ENCODE measurements around the gene CCDC124.

Gene CCDC124

DNA sequence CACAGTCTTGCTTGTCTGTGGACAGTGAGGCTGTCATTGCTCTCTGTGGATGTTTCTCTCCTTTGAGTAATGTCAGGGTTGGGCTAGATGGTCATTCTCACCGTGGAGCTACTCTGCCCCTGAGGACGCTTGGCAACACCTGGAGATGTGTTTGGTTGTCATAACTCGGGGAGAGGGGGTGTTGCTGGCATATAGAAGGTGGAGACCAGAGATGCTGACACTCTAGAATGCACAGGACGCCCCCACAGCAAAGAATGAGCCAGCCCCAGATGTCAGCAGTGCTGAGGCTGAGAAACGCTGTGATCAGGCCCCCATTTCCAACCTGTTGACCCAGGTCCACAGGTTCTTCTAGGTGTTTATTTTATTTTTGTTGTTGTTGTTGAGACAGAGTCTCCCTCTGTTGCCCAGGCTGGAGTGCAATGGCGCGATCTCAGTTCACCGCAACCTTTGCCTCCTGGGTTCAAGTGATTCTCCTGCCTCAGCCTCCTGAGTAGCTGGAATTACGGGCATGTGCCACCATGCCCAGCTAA is 4.6 kb downstream of the CCDC124 start:
- no peak for DNase-seq

DNA sequence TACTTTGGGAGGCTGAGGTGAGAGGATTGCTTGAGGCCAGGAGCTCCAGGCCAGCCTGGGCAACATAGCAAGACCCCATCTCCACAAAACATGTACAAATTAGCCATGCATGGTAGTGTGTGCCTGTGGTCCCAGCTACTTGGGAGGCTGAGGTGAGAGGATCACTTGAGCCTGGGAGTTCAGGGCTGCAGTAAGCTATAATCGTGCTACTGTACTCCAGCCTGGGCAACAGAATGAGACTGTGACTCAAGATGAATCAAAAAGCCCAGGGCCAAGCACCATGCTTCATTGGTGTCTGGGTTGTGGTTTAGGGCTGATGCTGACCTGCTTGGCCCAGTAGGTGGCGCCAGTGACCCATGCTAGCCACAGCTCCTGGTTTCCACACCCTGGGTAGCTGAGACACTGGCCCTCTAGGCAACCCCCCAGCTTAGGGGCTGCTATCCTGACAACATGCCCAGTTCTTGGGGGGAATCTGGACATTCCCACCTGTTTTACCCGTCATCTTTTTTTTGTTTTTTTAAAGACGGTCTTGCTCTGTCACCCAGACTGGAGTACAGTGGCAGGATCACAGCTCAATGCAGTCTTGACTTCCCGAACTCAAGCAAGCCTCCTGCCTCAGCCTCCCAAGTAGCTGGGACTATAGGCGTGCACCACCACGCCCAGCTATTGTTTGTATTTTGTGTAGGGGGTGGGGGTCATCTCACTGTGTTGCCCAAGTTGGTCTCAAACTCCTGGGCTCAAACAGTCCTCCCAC is 5.5 kb downstream of the CCDC124 start:
- DNase-seq, result peak; percentile 52

DNA sequence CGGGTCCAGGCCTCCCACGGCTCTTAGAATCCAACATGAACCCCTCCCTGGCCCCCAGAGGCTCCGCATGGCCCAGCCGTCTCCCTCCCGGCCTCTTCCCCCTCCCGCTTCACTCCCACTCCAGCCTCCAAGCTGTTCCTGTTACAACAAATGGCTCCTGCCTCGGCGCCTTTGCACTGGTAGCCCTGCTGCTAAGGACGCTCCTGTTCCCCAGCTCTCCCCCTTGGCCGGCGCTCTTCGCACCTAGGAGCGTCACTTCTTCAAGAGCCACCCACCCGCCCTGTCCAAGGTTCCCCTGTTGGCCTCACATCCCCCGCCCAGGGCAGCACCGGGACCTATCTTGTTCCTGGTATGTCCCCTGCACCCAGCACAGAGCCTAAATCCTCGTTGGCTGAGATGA is 9.4 kb downstream of the CCDC124 start:
- no peak for DNase-seq

DNA sequence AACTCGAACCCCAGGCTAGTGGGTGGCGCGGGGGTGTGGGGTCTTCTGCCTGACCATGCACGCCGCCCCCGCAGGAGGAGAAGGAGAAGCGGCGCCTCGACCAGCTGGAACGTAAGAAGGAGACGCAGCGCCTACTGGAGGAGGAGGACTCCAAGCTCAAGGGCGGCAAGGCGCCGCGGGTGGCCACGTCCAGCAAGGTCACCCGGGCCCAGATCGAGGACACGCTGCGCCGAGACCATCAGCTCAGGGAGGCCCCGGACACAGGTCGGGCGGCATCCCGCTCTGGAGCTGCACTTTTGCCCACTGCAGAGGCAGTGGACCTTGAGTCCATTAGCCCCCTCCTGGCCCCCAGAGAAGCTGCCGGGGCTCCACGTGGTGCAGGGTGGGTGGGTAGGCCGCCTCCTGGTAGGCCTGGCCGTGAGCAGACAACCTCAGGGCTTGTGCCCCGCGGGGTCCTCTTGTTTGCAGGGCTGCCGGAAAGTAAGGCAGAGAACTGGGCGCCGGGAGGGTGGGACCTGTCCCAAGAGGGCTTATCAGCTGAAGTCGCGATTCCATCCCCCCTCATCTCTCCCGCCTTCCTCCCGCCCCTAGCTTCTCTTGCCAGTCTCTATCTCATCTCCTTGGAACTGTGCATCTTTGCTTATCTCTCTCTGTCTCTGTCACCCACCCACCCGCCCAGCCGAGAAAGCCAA is 9.9 kb downstream of the CCDC124 start:
- DNase-seq, result no peak

DNA sequence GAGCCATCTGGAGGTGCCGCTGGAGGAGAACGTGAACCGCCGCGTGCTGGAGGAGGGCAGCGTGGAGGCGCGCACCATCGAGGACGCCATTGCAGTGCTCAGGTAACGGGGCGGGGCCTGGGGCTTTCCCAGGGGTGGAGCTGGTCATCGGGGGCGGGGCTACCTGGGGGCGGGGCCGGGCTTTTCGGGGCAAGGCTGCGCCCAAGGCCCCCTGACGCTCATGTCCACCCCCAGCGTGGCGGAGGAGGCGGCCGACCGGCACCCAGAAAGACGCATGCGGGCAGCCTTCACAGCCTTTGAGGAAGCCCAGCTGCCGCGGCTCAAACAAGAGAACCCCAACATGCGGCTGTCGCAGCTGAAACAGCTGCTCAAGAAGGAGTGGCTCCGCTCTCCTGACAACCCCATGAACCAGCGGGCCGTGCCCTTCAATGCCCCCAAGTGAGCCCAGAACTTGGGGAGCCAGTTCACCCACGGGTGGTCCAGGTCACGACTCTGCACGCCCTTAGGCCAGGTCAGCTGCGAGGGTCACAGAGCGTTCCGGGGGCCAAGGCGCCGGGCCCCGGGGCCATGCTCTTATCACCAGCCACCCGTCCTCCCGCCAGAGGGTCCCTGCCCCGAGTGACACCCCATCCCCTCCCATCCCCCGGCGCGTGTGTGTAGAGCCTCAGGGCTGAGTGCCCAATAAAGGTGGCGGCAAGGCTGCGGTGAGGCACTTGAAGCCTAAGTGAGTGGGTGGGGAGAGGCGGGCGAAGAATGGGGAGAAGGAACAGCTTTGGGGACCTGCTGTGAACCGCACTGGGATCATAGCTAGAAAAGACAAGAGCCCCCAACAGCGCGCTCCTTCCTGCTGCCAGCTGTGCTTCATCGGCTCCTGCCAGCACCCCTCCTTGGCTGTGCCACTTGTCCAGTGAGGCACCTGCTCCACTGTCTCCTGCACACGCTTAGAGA is 10.7 kb downstream of the CCDC124 start:
- DNase-seq, result no peak

DNA sequence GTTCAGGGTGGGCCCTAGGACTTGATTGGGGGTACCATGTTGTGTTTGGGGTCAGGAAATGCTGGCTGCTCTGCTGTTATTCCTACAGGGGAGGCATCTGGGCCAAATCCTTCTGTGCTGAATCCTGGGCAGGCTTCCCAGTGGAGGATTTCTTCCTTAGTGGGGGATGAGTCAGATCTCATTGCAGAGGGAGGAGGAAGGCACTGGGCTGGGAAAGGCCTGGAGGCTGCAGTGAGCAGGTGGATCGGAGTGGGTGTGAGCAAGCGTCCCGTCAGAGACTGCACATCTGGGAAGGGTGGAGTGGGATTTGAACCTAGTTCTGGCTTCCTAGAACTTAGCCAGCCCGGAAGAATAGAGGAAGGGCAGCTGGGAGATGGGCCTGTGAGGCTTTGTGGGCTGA is 11.5 kb downstream of the CCDC124 start:
- no peak for DNase-seq

DNA sequence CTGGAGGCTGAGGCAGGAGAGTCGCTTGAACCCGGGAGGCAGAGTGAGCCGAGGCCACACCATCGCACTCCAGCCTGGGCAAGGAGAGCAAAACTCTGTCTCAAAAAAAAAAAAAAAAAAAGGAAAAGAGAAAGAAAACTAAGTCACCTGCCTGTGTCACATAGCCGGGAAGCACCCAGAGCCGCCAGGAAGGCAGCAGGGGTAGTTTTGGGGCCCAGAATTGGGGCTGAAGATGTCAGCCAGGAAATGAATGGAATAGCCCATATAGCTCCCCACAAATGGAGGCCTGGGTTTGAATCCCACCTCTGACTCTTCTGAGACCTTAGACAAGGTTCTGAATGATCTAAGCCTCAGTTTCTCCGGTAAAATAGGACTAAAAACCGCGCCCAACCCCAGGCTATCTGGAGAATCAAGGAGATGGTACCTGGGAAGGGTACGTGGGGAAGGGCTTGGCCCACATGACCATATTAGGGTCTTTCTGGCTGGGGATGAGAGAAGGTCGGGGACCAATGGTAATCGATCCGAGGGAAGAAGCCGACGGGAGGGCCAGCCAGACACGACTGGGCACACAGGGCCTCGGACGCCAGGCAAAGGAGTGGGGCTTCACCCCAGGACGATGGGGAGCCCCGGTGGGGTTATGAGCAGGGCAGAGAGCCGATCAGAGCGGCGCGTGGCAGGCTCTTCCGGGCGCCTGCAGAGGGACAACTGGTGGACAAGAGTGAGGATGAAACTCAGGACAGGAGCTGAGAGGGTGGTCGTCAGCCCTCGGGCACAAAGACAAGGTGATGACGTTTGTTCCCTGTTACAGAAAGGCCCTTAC is 14.4 kb downstream of the CCDC124 start:
- no peak for DNase-seq

DNA sequence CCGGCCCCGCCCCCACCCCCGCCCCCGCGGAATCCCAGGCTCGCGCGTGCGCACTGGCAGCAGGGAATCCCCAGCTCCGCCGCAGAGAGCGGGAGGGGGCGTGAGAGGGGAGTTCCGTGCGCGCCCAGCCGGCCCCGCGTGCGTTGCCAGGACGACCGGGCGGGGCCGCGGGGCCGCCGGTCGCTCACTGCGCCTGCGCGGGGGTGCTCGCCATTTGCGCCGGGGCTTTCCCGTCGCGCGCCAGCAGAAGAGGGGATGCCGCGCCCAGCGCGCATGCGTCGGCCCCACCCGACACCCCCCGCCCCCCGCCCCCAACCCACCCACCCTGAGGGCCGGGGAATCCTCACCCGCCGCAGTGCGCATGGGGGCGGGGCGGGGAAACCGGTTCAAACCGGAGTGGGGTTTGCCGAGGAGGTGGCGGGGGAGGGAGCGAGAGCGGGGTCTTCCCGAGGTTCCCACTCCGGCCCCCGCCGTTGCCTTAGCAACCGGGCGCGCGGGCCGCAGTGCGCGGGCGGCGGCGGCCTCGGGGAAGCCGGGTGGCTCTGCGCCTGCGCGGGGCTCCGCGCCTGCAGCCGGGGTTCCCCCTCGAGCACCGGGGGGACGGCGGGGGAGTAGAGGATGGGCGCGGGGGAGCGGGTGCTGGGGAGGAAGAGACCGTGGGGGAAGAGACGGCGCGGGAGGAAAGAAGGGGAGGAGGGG is 15.1 kb downstream of the CCDC124 start:
- peak; percentile 99 for DNase-seq

DNA sequence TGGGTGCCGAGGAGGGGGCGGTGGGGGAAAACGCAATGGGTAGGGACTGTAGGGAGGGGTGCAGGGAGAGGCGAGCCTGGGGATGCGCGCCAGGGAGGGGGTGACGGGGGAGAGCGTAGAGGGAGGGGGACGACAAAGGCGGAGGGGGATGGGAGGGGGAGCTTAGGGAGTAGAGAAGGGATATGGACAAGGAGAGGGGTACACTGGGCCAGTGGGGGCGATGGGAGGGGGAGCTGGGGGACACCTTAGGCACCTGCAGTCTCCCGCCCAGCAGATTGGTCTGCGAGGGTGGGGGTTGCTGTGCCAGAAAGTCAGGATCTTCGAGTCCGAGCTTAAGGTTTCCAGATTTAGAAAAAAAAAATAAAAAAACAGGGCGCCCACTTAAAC is 15.7 kb downstream of the CCDC124 start:
- DNase-seq, result no peak

DNA sequence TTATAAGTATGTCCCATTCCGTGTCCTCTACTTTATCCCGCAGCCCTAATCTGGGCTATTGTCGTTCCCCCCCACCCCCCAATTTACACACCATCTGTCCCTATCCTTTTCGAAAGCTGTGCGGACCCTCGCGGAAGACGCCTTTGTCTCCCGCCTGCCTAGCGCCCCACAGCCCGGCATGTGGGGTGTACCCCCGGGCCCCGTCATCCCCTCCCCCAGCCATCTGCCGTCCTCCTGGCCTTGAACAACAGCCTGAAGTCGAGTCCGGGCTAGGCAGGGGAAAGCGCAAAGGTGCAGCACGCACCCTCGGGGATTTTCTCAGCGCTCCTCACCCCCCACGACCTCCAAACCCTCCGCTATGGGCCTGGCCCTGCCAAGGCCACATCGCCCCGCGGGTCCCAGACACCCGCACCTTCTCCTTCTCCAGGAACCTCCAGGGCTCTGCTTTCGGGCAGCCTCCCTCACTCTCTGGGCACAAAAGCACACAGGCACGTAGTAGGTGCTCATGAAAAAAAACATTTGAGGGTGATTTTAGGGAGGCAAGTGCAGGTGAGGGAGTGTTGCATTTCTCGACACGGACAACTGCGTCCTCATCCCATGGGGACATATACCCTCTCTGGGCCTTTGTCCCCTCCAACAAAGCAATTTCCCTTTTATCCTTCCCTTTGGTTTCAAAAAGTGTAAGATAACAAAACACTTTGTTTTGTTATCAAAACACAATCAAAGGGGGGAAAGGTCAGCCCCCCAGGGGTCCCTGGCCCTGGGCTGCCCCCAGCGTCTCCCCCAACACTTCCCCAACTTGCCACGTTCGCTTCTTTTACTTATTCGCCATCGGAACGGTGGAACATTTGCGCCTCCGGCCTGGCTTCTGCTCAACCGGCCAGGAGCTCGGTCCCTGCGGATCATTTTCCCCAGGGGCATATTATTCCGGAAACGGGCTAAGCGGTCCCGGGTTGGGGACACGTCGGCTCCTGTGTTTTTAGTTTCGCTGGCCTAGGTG is 16.4 kb downstream of the CCDC124 start:
- DNase-seq, result peak; percentile 68

DNA sequence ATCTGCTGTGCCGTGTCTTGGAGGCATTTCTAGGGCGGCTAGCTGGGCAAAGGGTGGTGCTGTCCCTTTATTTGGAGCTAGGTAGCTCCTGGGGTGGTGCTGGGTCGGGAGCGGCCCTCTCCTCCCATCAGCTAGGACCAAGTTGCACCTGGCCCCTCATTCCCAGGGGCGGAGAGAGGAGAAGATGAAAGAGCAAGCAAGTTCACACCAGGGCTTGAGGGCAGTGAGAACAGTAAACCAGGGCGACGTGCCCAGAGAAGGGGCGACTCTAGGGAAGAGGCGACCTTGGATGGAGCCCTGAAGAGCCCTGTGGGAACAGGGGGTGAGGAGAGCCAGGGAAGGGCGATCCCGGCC is 17.1 kb downstream of the CCDC124 start:
- peak; percentile 72 for DNase-seq

DNA sequence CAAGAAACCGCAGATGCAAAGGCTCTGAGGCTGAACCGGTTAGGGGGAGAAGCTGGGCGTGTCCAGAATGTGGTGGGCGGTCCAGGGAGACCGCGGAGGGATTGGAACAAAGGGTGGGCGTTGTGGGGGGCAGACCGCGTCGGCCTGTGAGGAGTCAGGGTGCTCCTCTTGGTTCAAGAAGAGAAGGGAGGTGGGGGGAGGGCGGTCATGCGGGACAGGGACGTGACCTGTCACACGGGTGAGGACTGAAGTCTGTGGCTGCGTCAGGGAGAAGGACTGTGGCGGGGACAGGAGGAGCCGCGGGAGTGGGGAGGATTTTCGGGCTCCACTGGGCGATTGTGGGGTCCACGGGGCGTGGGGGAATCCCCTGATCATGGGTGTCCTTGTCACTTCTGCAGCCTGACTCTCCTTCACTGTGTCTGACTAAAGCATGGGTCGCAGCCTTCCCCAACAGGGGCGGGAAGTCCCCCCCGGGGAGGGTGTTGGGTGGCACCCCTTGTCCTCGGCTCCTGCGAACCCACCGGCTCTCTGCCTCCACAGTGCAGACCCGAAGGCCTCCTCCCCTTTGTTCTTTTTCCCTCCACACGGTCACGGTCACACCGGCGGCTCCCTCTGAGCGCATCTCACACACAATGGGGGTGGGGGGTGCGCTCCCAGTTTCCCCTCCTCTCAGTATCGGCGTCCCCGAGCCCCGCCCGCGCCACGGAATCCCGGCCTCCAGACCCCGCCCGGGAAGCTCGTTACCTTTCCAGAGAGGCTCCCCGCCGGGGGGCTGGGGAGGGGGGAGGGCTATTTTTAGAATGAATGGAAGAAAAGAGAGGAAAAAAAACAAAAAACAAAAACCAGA is 17.7 kb downstream of the CCDC124 start:
- peak; percentile 75 for DNase-seq

DNA sequence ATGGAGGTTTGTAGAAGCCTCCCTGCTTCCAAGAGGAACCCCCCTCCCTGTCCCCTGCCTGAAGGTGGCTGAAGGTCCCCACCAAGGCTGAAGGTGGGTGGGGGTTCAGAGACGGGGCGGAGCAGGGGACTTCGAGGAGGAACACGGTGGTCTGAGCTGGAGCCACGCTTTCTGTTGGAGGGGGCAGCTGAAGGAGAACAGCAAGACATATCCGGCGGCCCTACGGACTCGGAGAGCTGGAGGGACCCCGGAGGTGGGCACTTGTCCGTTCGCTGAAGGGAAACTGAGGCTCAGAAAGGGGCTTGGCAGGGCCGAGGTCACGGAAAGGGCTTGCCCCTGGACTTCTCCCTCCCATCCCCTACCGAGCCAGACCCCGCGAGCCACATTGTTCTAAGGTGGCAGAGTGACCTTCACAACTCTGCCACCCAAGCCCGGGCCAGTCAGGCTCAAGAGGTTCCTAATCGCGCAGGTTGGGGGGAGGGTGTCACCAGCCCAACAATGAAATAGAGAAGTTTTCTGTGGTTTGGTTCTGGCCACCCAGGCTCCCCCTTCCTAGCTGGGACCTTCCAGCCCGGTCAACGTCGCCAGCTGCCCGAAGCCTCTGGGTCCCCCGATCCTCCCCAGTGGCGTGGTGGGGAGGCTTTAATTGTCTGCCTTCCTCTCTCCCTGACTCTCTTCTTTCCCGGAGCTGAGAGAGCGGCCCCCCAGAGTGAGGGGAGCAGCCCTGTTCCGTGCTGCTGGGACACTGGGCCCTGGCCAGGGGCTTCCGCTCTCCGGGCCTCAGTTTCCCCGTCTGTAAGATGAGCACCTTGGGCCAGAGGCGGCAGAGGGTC is 18.6 kb downstream of the CCDC124 start:
- peak; percentile 16 for DNase-seq

DNA sequence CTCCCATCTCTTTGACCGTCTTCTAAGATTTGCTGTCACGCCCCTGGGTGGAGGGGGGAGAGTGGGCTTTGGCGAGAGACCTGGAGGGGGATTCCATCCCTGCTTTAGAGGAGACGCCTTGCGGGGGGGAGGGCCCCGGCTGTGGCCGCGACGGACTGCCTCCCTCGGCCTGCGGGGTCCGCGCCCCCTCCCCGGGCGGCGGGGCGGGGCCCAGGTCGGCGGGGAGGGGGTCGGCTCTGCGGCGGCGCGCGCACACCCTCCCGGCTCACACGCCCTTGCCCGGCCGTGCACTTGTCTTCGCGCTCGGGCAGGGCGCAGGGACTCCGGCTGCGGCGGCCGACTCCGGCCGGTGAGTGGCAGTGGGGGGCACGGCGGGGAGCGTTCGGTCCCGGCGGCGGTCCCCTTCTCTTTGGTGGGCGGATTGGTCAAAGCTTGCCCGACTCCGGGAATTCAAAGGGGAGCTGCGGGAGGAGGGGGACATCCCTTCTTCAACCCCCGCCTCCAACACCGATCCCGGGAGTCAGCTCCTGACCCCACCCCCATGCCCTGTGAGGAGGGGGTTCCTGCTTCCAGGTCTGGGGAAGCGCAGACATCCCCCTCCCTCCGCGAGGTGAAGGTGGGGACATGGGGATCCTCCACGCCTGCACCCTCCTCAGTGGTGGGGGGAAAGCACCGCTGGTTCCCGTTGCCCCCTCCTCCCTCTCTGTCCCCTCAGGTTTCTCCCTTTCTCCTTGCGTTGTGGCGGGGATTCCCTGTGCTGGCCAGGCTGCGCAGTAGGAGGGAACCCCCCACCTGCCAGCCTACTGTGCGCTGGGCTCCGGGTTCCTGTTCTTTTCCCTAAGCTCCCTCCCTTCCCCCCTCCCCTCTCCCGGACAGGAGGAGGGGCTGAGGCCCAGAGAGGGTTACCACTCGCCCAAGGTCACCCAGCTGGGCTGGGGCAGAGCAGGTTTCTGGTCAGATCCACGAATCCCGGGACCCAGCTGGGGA is 19.5 kb downstream of the CCDC124 start:
- peak; percentile 6 for DNase-seq

DNA sequence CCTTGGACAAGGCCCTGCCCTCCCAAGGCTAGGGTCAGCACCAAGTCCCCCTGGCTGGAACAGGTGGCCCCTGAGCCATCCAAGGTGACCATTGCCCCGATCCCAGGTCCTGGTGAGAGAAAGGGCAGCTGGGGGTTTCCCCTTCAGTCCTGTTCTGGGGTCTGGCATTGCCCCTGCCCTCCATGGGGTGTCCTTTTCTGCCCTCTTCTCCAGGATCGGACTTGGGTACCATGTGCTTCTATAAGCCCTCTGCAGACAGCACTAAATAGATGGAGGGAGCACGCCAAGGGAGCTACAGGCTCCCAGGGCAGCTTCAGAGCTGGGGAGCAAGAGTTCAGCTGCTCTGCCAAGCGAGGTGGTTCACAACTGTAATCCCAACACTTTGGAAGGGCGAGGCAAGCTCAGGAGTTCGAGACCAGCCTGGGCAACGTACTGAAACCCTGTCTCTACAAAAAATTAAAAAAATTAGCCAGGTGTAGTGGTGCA is 20.5 kb downstream of the CCDC124 start:
- DNase-seq, result no peak

DNA sequence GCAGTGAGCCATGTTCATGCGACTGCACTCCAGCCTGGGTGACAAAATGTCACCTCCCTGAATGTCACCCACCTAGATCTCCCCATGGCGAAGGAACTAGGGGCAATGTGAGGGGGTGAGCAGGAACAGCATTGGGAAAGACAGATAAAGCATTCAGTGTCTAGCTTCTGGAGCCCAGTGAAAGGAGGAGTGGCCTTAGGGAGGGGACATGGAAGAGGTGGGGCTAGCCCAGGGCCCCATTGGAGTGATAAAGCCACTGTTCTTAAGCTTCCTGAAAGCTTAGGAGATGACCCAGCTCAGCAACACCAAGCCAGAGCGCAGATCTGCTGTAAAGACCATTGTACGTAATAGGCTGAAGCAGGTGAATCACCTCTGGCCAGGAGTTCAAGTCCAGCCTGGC is 21.1 kb downstream of the CCDC124 start:
- no peak for DNase-seq

DNA sequence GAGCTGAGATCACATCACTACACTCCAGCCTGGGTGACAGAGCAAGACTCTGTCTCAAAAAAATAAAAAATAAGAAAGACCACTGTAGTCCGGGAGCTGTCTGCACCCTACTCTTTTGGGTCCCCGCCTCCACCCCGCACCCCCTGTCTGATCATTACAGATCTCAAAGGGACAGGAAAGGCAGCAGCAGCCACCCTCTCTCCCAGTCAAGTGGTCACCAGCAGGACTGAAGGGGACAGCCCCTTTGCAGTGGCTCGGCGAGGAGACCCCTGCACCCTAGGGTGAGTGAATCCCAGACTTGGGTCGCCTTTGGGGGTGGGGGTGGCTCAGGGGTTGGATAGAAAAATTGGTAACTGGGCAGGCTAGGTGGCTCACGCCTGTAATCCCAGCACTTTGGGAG is 21.6 kb downstream of the CCDC124 start:
- no peak for DNase-seq

Measured in NCI-H1436 (cell line).